ENCODE measurements around the gene CNGB1. TPM values are rescaled to one million over a fixed set of nuclear protein-coding genes. Genes with fewer than 3 reads are reported as not detected.
"Not testable (repeated sequence)": the region's sequence is repeated elsewhere in the genome, so short reads cannot be mapped to it uniquely, and the experiment has no call there.

The CNGB1 gene
- total and polyA plus RNA-seq, 9 donors = 0.11 TPM; not detected in 8

DNA sequence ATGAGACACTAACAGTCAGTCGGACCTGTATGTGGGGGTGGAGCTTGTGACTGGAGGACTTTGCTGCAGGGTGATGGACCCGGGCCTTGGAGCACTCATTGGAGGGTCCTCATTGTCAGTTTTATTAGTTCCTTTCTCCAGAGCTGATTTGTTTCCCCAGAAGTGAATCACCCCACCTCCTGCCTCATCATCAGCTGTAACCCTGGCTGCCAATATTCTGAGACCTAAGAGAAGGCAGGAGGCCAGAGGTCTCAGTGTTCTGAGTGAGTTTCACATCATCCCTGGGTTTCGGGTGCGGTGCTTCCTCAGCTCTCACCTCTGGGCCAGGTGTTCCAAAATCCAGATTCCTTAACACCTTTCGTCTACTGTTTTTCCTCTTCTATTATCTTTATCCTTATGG, 118.7 kb downstream of the CNGB1 start:
- 78 to 81% (median 80%) methylated on average over 5 of the region's 5 CpGs for WGBS, 3 donors
- Histone ChIP-seq H3K4me1 (ENCODE audit: insufficient read depth) (no peaks in the 10 kb centered on the region), H3K27ac (no peak overlapping the region), H3K9me3 (no peaks in the 10 kb centered on the region), H3K4me3 (no peak overlapping the region), H3K36me3 (no peaks in the 10 kb centered on the region), H3K27me3 (no peaks in the 10 kb centered on the region)
- TF ChIP-seq EP300 (IDR thresholded peaks at IDR 0.05) (no peak), POLR2A (IDR thresholded peaks at IDR 0.05) (no peak)
- TF ChIP-seq, protein P1, sequence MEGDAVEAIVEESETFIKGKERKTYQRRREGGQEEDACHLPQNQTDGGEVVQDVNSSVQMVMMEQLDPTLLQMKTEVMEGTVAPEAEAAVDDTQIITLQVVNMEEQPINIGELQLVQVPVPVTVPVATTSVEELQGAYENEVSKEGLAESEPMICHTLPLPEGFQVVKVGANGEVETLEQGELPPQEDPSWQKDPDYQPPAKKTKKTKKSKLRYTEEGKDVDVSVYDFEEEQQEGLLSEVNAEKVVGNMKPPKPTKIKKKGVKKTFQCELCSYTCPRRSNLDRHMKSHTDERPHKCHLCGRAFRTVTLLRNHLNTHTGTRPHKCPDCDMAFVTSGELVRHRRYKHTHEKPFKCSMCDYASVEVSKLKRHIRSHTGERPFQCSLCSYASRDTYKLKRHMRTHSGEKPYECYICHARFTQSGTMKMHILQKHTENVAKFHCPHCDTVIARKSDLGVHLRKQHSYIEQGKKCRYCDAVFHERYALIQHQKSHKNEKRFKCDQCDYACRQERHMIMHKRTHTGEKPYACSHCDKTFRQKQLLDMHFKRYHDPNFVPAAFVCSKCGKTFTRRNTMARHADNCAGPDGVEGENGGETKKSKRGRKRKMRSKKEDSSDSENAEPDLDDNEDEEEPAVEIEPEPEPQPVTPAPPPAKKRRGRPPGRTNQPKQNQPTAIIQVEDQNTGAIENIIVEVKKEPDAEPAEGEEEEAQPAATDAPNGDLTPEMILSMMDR (IDR thresholded peaks at IDR 0.05) = no peak
- no peak for DNase-seq
- intact Hi-C loops (cut with DNase I) = no loop called here

DNA sequence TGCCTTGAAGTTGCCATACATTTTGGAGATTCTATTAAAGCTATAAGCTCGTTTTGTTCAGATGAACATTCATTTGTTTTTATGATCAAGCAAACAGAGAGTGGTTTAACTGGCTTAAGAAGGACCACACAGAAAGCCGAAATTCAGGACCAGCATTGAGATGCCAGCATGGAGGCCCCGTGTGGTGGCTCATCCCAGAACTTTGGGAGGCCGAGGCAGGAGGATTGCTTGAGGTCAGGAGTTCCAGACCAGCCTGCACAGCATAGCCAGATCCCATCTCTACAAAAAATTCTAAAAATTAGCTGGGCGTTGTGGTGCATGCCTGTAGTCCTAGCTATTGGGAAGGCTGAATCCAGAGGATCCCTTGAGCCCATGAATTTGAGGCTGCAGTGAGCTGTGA, 122.7 kb downstream of the CNGB1 start:
- Histone ChIP-seq H3K27me3 (no peaks in the 10 kb centered on the region), H3K9me3 (no peaks in the 10 kb centered on the region), H3K4me3 (no peak overlapping the region), H3K27ac (no peak overlapping the region), H3K4me1 (ENCODE audit: insufficient read depth) (peaks cover 4% of the 10 kb centered on the region), H3K36me3 (no peaks in the 10 kb centered on the region)
- WGBS, 3 donors = 90 to 94% (median 91%) methylated on average over 5 of the region's 5 CpGs
- TF ChIP-seq POLR2A (IDR thresholded peaks at IDR 0.05) = no peak
- TF ChIP-seq, protein P1 (IDR thresholded peaks at IDR 0.05) = no peak
- TF ChIP-seq EP300 (IDR thresholded peaks at IDR 0.05) = no peak
- intact Hi-C loops (cut with DNase I) = no loop called here
- DNase-seq = no peak

DNA sequence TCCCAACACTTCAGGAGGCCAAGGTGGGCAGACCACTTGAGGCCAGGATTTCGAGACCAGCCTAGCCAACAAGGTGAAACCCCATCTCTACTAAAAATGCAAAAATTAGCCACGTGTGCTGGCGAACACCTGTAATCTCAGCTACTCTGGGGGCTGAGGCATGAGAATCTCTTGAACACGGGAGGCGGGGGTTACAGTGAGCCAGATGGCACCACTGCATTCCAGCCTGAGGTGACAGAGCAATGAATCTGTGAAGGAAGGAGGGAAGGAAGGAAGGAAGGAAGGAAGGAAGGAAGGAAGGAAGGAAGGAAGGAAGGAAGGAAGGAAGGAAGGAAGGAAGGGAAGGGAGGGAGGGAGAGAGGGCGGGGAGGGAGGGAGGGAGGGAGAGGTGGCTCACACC, 124.0 kb downstream of the CNGB1 start:
- H3K27me3 ChIP-seq; H3K36me3 ChIP-seq; H3K4me3 ChIP-seq; intact Hi-C loops (cut with DNase I); H3K4me1 ChIP-seq (ENCODE audit: insufficient read depth); H3K9me3 ChIP-seq; DNase-seq: not testable (repeated sequence)
- 72 to 92% (median 77%) methylated on average over 5 to 6 of the region's 6 CpGs for WGBS, 3 donors
- H3K27ac ChIP-seq = peak overlapping the region in 1 of 2 donors; percentile 25

DNA sequence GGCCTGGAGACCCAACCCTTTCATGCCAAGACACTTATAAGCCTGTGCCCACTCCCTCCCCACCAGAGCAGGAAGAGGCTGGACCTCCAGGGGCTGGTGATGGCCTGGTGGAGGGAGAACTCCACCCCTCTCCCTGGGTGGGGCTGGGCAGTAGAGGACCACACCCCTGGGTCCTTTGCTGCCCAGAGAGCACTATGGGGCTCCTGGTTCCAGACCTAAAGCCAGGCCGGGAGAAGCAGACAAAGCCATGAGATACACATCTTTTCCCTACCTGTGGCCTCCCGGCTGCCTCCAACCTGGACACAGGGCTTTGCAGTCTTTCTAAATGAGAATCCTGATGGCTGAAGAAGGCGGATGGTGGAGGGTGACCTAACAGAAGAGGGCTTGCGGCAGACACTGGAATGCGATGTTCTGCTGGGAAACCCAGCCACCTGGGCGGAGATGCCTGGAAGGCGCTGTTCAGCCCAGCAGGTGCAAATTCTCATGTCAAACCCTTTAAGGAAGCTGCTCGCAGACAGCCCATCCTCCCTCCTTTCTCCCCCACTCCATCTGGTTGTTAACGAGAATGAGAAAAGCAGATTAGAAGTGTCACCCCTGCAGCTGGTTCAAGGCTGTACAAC, 124.7 kb downstream of the CNGB1 start:
- peak; percentile 34 to 62 (median 39) for DNase-seq
- H3K4me1 ChIP-seq (ENCODE audit: insufficient read depth) = peaks cover 4% of the 10 kb centered on the region
- no peaks in the 10 kb centered on the region for H3K36me3 ChIP-seq
- no peaks in the 10 kb centered on the region for H3K27me3 ChIP-seq
- H3K27ac ChIP-seq = peak overlapping the region in 1 of 2 donors; percentile 25
- no peaks in the 10 kb centered on the region for H3K9me3 ChIP-seq
- TF ChIP-seq, protein P1 (IDR thresholded peaks at IDR 0.05) = no peak
- TF ChIP-seq EP300 (IDR thresholded peaks at IDR 0.05) (no peak), POLR2A (IDR thresholded peaks at IDR 0.05) (no peak)
- WGBS, 3 donors = 14 to 34% (median 25%) methylated on average over 9 of the region's 9 CpGs
- intact Hi-C loops (cut with DNase I) = no loop called here
- no peak overlapping the region for H3K4me3 ChIP-seq

DNA sequence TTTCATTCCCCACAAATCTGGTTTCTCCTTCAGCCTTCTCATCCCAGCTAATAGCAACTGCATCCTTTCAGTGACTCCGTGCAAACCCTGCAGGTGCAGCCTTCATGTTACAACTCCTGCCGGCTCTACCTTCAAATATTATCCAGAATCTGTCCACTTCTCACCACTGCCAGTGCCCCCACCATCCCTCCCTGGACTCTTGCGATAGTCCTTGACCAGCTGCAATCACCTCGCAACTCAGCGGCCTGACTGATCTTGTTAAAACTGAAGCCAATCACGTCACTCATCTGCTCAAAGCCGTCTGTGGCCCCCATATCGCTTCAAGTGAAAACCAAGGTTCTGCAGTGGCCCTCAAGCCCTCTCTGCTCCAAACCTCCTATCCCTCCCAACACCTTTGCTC, 125.8 kb downstream of the CNGB1 start:
- Histone ChIP-seq H3K4me1 (ENCODE audit: insufficient read depth) (peaks cover 4% of the 10 kb centered on the region), H3K36me3 (no peaks in the 10 kb centered on the region), H3K27ac (no peak overlapping the region), H3K9me3 (no peaks in the 10 kb centered on the region), H3K27me3 (no peaks in the 10 kb centered on the region), H3K4me3 (no peak overlapping the region)
- 82 to 84% (median 83%) methylated on average over 8 of the region's 8 CpGs for WGBS, 3 donors
- no peak for DNase-seq
- intact Hi-C loops (cut with DNase I) = no loop called here
- TF ChIP-seq, protein P1 (IDR thresholded peaks at IDR 0.05) = no peak
- TF ChIP-seq POLR2A (IDR thresholded peaks at IDR 0.05) (no peak), EP300 (IDR thresholded peaks at IDR 0.05) (no peak)

Measured in ovary (tissue), 9 donors.